GM18526 (cell line): ENCODE data around the gene LEFTY2.

Experiments
- POLR2A ChIP-seq: IDR thresholded peaks from 3 replicates; pipeline ENCODE4 v1.6.1; 2011; ENCODE audit not compliant: insufficient read length; ENCODE audit errors: extremely low read depth

Gene LEFTY2

DNA sequence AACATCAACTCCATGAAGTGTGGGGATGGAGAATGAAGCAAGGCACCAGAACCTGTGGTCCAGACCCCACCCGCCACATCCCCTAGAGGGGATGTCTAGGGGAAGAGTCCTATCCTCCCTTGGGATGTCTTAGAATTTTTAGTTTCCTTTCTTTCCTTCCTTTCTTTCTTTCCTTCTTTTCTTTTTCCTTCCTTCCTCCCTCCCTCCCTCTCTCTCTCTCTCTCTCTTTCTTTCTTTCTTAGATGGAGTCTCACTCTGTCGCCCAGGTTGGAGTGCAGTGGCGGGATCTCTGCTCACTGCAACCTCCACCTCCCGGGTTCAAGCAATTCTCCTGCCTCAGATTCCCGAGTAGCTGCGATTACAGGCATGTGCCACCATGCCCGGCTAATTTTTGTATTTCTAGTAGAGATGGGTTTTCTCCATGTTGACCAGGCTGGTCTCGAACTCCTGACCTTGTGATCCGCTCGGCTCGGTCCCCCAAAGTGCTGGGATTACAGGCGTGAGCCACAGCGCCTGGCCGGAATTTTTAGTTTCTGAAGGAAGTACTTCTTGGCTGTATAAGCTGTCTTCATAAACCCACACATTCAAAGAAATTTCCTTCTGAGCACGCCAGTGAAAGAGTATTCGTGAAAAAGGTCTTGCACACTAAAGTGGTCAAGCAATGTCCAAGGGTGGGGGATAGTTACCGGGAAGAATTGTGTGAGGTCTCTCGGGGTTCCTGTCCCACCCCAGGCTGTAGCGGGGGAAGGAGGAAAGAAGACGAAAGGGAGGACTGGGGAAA, 20.8 kb upstream of the LEFTY2 start:
- TF ChIP-seq POLR2A: no peak

DNA sequence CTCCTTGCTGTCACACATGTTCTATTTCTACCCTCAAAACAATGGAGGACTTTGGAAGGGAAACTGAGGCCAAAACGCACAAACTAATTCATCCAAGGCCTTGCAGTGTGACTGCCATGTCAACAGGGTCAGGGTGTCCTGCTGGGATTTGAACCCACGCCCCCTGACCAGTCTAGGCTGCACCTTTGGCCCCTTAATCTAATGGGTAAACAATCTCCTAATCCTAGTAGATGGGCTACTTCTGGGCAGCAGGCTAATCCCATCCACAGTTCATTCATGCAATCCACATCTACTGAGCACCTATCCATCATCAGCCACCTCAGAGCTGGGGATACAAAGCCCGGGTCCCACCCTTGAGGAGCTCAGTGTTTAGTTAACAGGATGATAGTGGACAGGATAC, 17.0 kb upstream of the LEFTY2 start:
- TF ChIP-seq POLR2A: no peak

DNA sequence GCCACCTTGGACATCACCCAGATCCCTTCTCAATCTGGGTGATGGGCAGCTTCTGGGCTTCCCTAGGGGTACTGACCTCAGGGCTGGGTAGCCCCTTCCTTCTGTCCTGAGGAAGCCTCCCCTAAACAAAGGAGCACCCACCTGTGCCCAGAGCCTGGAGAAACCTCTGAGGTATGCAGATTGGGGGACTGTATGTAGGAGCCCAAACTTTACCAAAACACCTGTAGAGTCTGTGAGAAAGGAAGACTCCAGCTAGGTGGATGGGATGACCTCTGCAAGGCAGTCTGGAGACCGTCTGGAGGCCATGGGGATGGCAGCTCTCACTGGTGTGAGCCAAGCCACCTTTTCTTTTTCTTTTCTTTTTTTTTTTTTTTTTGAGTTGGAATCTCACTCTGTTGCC, 13.7 kb upstream of the LEFTY2 start:
- TF ChIP-seq POLR2A: no peak

DNA sequence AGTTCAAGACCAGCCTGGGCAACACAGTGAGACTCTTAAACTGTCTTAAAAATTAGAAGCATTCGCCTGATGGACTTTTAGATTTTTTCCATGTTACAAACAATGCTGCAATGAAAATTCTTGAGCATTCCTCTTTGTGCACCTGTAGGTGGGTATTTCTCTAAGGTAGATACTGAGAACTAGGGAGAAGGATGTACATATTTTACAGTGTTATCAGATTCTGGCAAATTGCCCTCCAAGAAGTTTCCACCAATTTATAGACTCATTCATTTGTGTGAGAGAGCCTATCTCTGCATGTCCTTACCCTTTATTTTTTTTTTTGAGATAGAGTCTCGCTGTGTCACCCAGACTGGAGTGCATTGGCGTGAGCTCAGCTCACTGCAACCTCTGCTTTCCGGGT, 12.3 kb upstream of the LEFTY2 start:
- TF ChIP-seq POLR2A: no peak

DNA sequence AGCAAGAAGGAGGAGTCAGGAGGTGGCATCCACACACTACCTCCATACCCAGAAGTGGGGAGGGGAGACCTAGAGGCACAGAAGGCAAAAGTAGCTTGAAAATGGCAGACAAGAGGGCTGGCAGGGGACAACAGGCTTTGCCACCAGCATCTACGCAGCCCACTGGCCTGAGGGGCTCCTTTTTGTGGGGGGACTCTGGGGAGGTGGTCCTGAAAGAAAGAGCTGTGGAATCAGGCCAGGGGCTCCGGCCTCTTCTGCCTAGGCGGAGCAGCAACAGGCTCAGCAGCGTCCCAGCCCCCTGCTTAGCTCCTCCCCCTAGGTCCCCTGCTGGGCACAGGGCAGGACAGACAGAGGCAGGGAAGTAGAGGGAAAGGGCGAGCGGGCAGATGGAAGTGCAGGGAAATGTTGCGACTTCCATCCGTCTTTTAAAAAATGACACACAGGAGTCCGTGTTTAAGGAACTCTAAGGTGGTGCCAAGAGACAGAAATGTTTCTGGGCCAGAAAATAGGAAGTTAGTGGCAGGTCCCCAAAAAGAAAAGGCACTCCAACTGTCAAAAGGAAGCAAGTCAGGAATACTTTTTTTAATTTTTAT, 10.0 kb upstream of the LEFTY2 start:
- TF ChIP-seq POLR2A: no peak

DNA sequence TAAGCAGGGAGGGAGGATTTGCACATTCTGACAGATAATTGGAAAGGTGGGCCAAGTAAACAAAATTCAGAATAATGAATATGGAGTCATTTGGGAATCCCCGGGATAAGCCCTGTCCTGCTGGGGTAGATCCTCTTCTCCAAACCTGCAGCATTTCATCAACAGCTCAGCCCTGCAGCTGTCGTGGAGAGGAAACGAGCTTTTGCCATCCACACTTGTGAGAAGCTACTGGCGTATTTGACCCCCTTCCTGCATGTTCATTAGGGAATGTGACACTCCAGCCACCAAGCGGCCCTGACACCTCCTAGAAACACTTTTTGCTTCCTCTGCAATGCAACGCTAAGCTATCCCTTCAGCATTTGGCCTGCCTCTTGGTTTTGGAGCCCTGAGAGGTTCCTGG, 8.0 kb upstream of the LEFTY2 start:
- no peak for TF ChIP-seq POLR2A

DNA sequence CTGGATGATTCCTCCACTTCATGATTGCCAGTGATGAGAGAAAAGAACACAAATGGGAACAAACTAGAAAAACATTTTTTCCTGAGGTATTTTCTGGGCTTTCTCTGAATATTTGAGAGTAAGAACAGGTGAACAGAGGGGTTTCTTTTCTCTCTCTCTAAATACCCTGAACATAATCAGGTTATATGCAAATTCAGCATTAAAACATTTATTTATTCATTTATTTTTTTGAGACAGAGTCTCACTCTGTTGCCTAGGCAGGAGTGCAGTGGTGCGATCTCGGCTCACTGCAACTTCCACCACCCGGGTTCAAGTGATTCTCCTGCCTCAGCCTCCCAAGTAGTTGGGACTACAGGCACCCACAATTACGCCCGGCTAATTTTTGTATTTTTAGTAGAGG, 5.8 kb upstream of the LEFTY2 start:
- TF ChIP-seq POLR2A: no peak

DNA sequence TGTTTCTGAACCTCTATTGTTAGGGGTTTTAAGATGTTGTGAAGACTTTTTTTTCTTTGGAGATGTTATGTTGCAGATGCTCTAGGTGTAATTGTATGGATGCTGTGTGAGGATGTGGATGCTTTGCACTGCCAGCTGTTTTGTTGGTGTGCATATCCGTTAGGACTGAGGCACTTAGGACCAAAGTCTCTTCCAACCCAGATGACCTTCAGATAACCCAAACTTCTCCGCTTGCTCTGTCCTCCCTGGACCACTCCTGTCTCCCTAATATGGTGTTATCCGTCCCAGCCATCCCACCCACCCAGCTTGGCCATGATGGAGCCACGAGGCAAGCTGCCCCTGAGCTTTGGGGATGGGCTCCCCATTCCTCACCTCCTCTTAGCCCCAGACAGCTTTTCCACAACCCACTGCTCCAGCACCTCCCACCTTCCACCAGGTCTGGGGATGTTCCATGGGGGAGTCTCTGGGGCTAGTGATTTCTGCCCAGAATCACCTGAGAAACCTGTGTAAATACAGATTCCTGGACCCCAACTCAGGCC, 5.1 kb upstream of the LEFTY2 start:
- TF ChIP-seq POLR2A: no peak

DNA sequence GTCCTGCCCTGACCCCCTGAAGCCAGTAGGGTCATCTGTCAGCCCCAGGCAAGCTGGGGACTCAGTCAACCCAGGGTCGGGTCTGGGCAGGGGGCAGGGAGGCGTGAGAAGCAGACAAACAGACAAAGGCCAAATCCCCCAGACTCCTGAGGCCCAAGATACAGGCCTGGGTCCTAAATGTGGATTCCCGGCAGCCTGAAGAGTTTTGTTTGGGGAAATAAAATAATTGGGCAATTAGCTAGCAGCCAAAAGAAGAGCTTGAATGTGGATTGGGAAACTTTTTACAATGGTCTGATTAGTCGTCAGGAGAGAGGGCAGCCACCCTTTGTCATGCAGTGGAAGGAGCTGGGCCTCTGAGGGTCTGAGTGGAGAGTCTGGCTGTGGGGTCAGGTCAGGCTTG, 4.5 kb upstream of the LEFTY2 start:
- no peak for TF ChIP-seq POLR2A

DNA sequence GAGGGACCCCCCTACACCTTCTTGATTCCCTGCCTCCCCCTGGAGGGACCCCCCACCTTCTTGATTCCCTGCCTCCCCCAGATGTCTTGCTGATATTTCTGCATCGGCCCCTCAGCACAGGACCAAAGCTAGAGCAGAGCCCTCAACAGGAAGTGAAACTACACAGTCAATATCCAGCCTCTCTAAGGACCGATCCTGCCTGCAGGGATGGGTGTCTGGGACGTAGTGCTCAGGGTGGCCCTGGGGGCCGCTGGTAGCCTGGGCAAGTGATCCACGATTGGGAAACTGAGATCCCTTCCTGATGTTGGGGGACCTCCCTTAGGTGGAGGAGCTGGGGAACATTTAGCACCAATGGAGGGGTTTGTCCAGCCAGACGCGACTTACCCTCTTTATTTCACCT, 3.9 kb upstream of the LEFTY2 start:
- no peak for TF ChIP-seq POLR2A

DNA sequence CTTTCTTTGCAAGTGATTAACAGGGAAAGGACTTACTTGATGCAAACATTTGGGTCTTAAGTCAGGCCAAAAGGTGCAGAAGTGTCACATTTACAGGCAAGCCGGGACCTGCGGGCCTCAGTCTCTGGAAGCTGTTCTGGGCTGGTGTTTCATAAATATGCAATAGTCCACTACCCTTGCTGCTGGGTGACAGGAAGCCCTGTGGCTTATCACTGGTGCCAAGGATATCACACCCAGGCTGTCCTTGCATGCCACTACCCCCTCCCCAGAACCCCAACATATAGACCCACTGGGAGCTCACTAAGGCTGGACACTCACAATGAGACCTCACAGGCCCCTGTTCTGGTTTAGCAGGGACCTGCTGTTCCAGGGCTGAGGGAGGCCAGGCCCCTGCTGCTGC, 3.4 kb upstream of the LEFTY2 start:
- TF ChIP-seq POLR2A: no peak

DNA sequence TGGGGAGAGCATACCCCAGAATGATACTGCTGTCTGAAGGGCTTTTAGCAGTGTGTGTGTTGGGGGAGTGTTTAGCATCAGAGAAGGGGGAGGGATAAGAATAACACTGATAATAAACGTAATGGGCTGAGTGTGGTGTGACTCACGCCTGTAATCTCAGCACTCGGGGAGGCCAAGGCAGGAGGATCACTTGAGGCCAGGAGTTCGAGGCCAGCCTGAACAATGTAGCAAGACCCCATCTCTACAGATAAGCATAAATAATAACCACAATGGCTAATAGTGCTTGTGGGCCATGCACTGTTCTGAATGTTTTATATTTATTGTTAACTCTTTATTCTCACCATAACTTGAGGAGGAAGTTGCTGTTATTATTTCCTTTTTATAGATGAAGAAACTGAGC, 2.6 kb upstream of the LEFTY2 start:
- no peak for TF ChIP-seq POLR2A

DNA sequence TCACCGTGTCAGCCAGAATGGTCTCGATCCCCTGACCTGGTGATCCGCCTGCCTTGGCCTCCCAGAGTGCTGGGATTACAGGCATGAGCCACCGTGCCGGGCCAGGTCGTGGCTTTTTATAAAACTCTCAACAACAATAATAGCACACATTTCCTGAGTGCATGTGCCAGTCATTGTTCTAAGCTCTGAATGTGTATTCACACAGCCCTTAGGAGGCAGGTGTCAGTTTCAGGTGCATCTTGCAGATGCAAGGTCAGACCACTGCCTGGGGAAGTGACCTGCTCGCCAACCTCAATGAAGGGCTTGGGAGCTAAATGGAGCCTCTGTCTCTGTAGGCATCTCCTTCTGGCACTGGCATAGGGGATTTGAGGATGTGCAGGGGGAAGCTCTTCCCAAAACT, 1.6 kb upstream of the LEFTY2 start:
- TF ChIP-seq POLR2A: no peak

DNA sequence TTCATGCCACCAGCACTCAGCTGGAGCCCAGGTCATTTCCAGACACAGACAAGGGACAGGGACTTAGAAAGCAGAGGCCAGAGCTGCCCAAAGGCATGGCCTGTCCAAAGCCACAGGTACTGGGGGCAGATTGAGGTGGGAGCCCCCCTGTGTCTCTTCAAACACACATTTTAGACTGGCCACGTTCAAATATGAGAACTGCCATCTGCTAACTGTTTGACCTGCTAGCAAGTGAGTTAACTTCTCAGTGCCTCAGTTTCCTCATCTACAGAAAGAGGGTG, 862 bp upstream of the LEFTY2 start:
- no peak for TF ChIP-seq POLR2A

DNA sequence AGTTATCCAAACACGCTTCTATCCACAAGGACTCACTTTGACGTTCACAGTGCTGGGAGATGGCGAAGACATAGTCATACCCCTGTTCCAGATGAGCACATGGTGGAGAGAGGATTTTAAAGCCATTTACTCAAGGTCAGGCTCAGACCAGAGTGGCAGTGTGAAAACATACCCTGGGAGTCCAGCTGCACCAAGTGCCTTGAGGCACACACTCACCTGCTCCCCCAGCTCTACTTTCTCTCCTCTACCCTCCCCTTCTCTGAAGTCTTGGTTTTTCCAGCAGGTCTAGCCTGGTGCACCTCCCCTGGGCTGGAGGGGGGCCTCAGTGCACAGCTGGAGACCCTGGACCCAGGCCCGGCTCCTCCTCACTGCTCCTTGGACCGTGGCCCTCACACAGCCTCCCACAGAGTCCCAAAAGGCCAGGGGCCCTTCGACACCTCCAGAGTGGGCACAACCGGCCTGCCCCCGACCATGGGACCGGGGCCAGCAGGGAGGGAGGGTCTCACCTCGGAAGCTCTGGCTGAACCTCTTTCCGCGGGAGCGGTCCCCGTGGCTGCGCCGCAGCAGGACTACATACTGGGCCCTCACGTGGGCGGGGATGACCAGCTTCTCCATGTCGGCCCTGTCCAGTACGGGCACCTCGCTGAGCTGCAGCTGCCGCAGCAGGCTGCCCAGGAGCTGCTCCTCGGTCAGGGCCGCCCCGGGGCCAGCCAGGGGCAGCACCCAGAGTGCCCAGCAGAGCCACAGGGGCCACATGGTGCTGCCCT, 452 bp downstream of the LEFTY2 start:
- TF ChIP-seq POLR2A: no peak
